ENCODE results near the gene LIMK1.

GRCh38 chr7:74164985-74165456 lies 81.4 kb downstream of the LIMK1 start:
- peak in 8 of 12 donors; percentile 9 to 32 (median 22) for TF ChIP-seq CTCF (IDR thresholded peaks at IDR 0.05)
- no peak for TF ChIP-seq POLR2A (IDR thresholded peaks at IDR 0.05)
